H1 (cell line): ENCODE measurements around the gene EYA4. TPM values are rescaled to one million over a fixed set of nuclear protein-coding genes. Genes with fewer than 3 reads are reported as not detected.
A peak's percentile ranks its signal among the peaks of the same experiment; 100 is the strongest.

Experiments
- CTCF ChIA-PET: fragments of 300-600 bp; sonication (Branson Sonifier 250); formaldehyde crosslinking; loops from one replicate; lab custom pipeline; 2021; ENCODE audit not compliant: partially characterized antibody; lab: Charles Lee
- POLR2A ChIA-PET: fragments of 300-600 bp; sonication (Branson Sonifier 250); formaldehyde crosslinking; loops from one replicate; lab custom pipeline; 2021; ENCODE audit warnings: inconsistent platforms; ENCODE audit not compliant: partially characterized antibody; lab: Charles Lee
- DNase-seq, 2 experiments: peaks; one replicate each; pipeline versions ENCODE4 v3.0.0 to v3.0.0-alpha.2; 2010 to 2022; ENCODE audit warnings: low spot score in 2 of 2, low read depth in 1 of 2, mixed read lengths in 1 of 2
- FAIRE-seq: peaks from 2 replicates; lab custom pipeline; 2011; peaks lifted over from hg19 to GRCh38; lab: Jason Lieb, UNC
- H2AFZ ChIP-seq: 2 replicates; pipeline ENCODE4 v1.8.1; 2012; ENCODE audit warnings: low read length, inconsistent platforms
- H2AK5ac ChIP-seq: 2 replicates; pipeline ENCODE4 v1.6.1; 2013; ENCODE audit warnings: low read depth, low read length
- H2BK120ac ChIP-seq: replicated peaks from 2 replicates; pipeline ENCODE3; 2013; ENCODE audit warnings: low read depth, low read length, inconsistent platforms
- H2BK12ac ChIP-seq: 2 replicates; pipeline ENCODE4 v1.6.1; 2013; ENCODE audit warnings: low read depth, low read length
- H2BK15ac ChIP-seq: 2 replicates; pipeline ENCODE4 v1.6.1; 2013; ENCODE audit warnings: low read length
- H2BK20ac ChIP-seq: 2 replicates; pipeline ENCODE4 v1.6.1; 2013; ENCODE audit warnings: low read length
- H2BK5ac ChIP-seq: 2 replicates; pipeline ENCODE4 v1.6.1; 2013; ENCODE audit warnings: low read depth, low read length
- H3K14ac ChIP-seq: 2 replicates; pipeline ENCODE4 v1.6.1; 2013; ENCODE audit warnings: inconsistent platforms; ENCODE audit not compliant: insufficient read length
- H3K18ac ChIP-seq: 2 replicates; pipeline ENCODE4 v1.6.1; 2013; ENCODE audit warnings: low read length; ENCODE audit errors: extremely low read depth
- H3K23ac ChIP-seq: 2 replicates; pipeline ENCODE4 v1.6.1; 2013; ENCODE audit warnings: inconsistent platforms; ENCODE audit not compliant: insufficient read length
- H3K23me2 ChIP-seq: 2 replicates; pipeline ENCODE4 v1.6.1; 2013; ENCODE audit warnings: low read depth, low read length
- H3K27ac ChIP-seq: 2 replicates; pipeline ENCODE4 v1.6.1; 2011; ENCODE audit warnings: low read depth, low read length, inconsistent platforms
- H3K27me3 ChIP-seq, 4 experiments: replicated peaks in 1 of 4; 1 replicate in 1 of 4; 2 replicates in 3 of 4; pipeline versions ENCODE4 v1.6.1 to v1.8.1; 2011 to 2013; ENCODE audit warnings: low read length in 3 of 4, mild to moderate bottlenecking in 3 of 4, inconsistent platforms in 2 of 4, mixed read lengths in 2 of 4, moderate library complexity in 1 of 4; ENCODE audit not compliant: control insufficient read depth in 3 of 4, insufficient read depth in 3 of 4; ENCODE audit errors: extremely low read depth in 1 of 4
- H3K36me3 ChIP-seq, 4 experiments: 2 replicates each; pipeline versions ENCODE4 v1.6.1 to v1.8.1; 2011 to 2013; ENCODE audit warnings: mild to moderate bottlenecking in 4 of 4, low read length in 3 of 4, moderate library complexity in 2 of 4, control low read depth in 1 of 4, inconsistent platforms in 1 of 4; ENCODE audit not compliant: insufficient read depth in 4 of 4, control insufficient read depth in 2 of 4
- H3K4ac ChIP-seq: replicated peaks from 2 replicates; pipeline ENCODE3; 2013; ENCODE audit warnings: low read length, low read depth, mixed read lengths, inconsistent platforms; ENCODE audit not compliant: insufficient read length
- H3K4me1 ChIP-seq, 4 experiments: replicated peaks in 1 of 4; 1 replicate in 1 of 4; 2 replicates in 3 of 4; pipeline versions ENCODE4 v1.6.1 to v1.8.1; 2011 to 2013; ENCODE audit warnings: low read length in 3 of 4, inconsistent platforms in 2 of 4, mixed read lengths in 1 of 4; ENCODE audit not compliant: insufficient read depth in 4 of 4, control insufficient read depth in 3 of 4
- H3K4me2 ChIP-seq, 2 experiments: 2 replicates each; pipeline versions ENCODE4 v1.6.1 to v1.8.1; 2011 to 2013; ENCODE audit warnings: low read depth in 2 of 2, low read length in 2 of 2, control low read depth in 1 of 2, inconsistent platforms in 1 of 2, mild to moderate bottlenecking in 1 of 2; ENCODE audit not compliant: insufficient read depth in 1 of 2
- H3K4me3 ChIP-seq, 4 experiments: fragments of 200-600, 300-600 bp in 1 of 4; sonication (generic), shearing (Covaris generic), sonication (Bioruptor Twin) in 1 of 4; 2 replicates each; pipeline versions ENCODE4 v1.5.1 to v1.8.1; 2011 to 2016; ENCODE audit warnings: low read length in 4 of 4, low read depth in 3 of 4, control low read depth in 2 of 4, inconsistent platforms in 2 of 4, mild to moderate bottlenecking in 2 of 4, mixed read lengths in 1 of 4, moderate library complexity in 1 of 4; ENCODE audit not compliant: insufficient read depth in 2 of 4; ENCODE audit errors: extremely low read depth in 1 of 4
- H3K56ac ChIP-seq: replicated peaks from 2 replicates; pipeline ENCODE3; 2013; ENCODE audit warnings: low read depth, mild to moderate bottlenecking, mixed read lengths, low read length, inconsistent platforms; ENCODE audit not compliant: insufficient read length
- H3K79me1 ChIP-seq: 2 replicates; pipeline ENCODE4 v1.6.1; 2013; ENCODE audit warnings: low read depth, low read length, control low read depth
- H3K79me2 ChIP-seq, 2 experiments: 2 replicates each; pipeline versions ENCODE4 v1.6.1 to v1.8.1; 2012 to 2013; ENCODE audit warnings: low read length in 2 of 2, mild to moderate bottlenecking in 2 of 2, inconsistent platforms in 1 of 2; ENCODE audit not compliant: insufficient read depth in 2 of 2, control insufficient read depth in 1 of 2
- H3K9ac ChIP-seq, 4 experiments: replicated peaks in 1 of 4; 1 replicate in 1 of 4; 2 replicates in 3 of 4; pipeline versions ENCODE4 v1.6.1 to v1.8.1; 2011 to 2013; ENCODE audit warnings: low read depth in 3 of 4, low read length in 3 of 4, control low read depth in 2 of 4, mild to moderate bottlenecking in 2 of 4, moderate library complexity in 2 of 4, inconsistent platforms in 1 of 4; ENCODE audit errors: extremely low read depth in 1 of 4
- H3K9me3 ChIP-seq, 2 experiments: 2 replicates each; pipeline versions ENCODE4 v1.6.1 to v1.8.1; 2012 to 2013; ENCODE audit warnings: mild to moderate bottlenecking in 2 of 2, moderate library complexity in 2 of 2, control low read depth in 1 of 2, inconsistent platforms in 1 of 2, low read depth in 1 of 2, low read length in 1 of 2, mixed read lengths in 1 of 2; ENCODE audit not compliant: insufficient read depth in 2 of 2
- H4K20me1 ChIP-seq, 2 experiments: replicated peaks in 1 of 2; 2 replicates each; pipeline versions ENCODE3 to v1.8.1; 2011 to 2013; ENCODE audit warnings: inconsistent platforms in 2 of 2, low read length in 2 of 2, mild to moderate bottlenecking in 1 of 2; ENCODE audit not compliant: insufficient read depth in 2 of 2, control insufficient read depth in 1 of 2
- H4K5ac ChIP-seq: 2 replicates; pipeline ENCODE4 v1.6.1; 2013; ENCODE audit warnings: low read length, low read depth, mixed read lengths, inconsistent platforms; ENCODE audit not compliant: insufficient read length
- H4K8ac ChIP-seq: 2 replicates; pipeline ENCODE4 v1.8.0; 2013; ENCODE audit warnings: mild to moderate bottlenecking, moderate library complexity, low read length, inconsistent platforms; ENCODE audit not compliant: insufficient read depth; ENCODE audit errors: extremely low read depth
- H4K91ac ChIP-seq: replicated peaks from 2 replicates; pipeline ENCODE3; 2013; ENCODE audit warnings: low read length, mixed read lengths, inconsistent platforms; ENCODE audit not compliant: insufficient read length
- CTCF ChIP-seq, 3 experiments: IDR thresholded peaks; 1 replicate in 2 of 3; 2 replicates in 1 of 3; pipeline versions ENCODE4 v1.5.1 to v1.6.1; 2011; ENCODE audit warnings: low read length in 3 of 3, mild to moderate bottlenecking in 3 of 3, inconsistent platforms in 2 of 3, low read depth in 1 of 3, moderate library complexity in 1 of 3; ENCODE audit not compliant: insufficient read depth in 1 of 3; ENCODE audit errors: control extremely low read depth in 1 of 3
- JUN ChIP-seq: IDR thresholded peaks from 2 replicates; pipeline ENCODE4 v1.6.1; 2011; ENCODE audit warnings: low read depth, mild to moderate bottlenecking, improper control_type of control experiment, low read length
- RAD21 ChIP-seq, 2 experiments: IDR thresholded peaks in 1 of 2; conservative IDR thresholded peaks in 1 of 2; 2 replicates each; pipeline ENCODE4 v1.6.1; 2011; ENCODE audit warnings: low read depth in 2 of 2, low read length in 2 of 2, improper control_type of control experiment in 1 of 2, inconsistent platforms in 1 of 2, mild to moderate bottlenecking in 1 of 2, moderate library complexity in 1 of 2
- WGBS, 2 experiments: shearing (Covaris generic) in 1 of 2; methylation state at CpG; one replicate each; pipeline versions ENCODE4 v1.1.6 to v1.1.7; 2013 to 2015; ENCODE audit warnings: low lambda C conversion rate in 2 of 2, mixed read lengths in 2 of 2, inconsistent platforms in 1 of 2, low coverage in 1 of 2, missing lambda C conversion rate in 1 of 2; ENCODE audit not compliant: insufficient replicate concordance in 2 of 2, insufficient coverage in 1 of 2, insufficient read length in 1 of 2; ENCODE audit errors: extremely low coverage in 1 of 2, missing lambda C conversion rate in 1 of 2; 5-methylcytosine and 5-hydroxymethylcytosine counted together
- polyA plus RNA-seq, 7 experiments: library from polyadenylated mRNA; depleted of rRNA in 3 of 7; stranded (reverse) in 5 of 7; unstranded in 2 of 7; fragments of >200 nt in 5 of 7; fragments of 200-250 nt in 2 of 7; gene quantifications; 1 replicate in 5 of 7; 2 replicates in 1 of 7; 4 replicates in 1 of 7; pipeline versions ENCODE4 v1.2.1 to v1.2.3, GENCODE V29; 2011 to 2013; ENCODE audit warnings: missing spikeins in 2 of 7, mixed read lengths in 2 of 7
- total RNA-seq: library from RNA; stranded (reverse); fragmentation: NEBNext Ultra II Directional; extraction: Animal tissue kit (Norgen Biotek cat#: 25700); gene quantifications from 2 replicates; pipeline ENCODE4 v1.2.1, GENCODE V29; 2021

Gene EYA4
- total and polyA plus RNA-seq, 2 of the 8 experiments (the other 6 are each of a cell fraction or from before 2014, with no cell fraction given), result 0.06 to 0.17 TPM

- H3K14ac ChIP-seq, result no peak overlapping the region
- H3K23ac ChIP-seq, result no peak overlapping the region
- no peak overlapping the region for H3K9ac ChIP-seq
- H3K4ac ChIP-seq, result no peak overlapping the region
- H3K79me2 ChIP-seq, result no peaks in the 10 kb centered on the region
- no peaks in the 10 kb centered on the region for H3K79me1 ChIP-seq
- no peak overlapping the region for H4K5ac ChIP-seq
- H2BK20ac ChIP-seq, result no peak overlapping the region
- TF ChIP-seq RAD21 (IDR thresholded peaks at IDR 0.05 in 1 of 2, conservative IDR thresholded peaks at IDR 0.05 in 1 of 2; ENCODE audit: low read depth in 2 of 2, low read length in 2 of 2) (peak; percentile 31 to 47), CTCF (IDR thresholded peaks at IDR 0.05; ENCODE audit: control extremely low read depth in 1 of 3, insufficient read depth in 1 of 3, low read depth in 1 of 3, low read length in 3 of 3) (peak in 2 of 3 experiments; percentile 14 to 16; a peak in 2 of 4 replicates), JUN (no peak)
- H3K4me1 ChIP-seq, result no peaks in the 10 kb centered on the region
- H3K18ac ChIP-seq, result no peak overlapping the region
- H2BK5ac ChIP-seq, result no peak overlapping the region
- H4K8ac ChIP-seq, result no peak overlapping the region
- H2BK120ac ChIP-seq, result no peak overlapping the region
- no peak overlapping the region for H3K4me2 ChIP-seq
- ChIA-PET CTCF (no interaction called here), POLR2A (no interaction called here)
- no peak overlapping the region for H2BK12ac ChIP-seq
- H3K56ac ChIP-seq, result no peak overlapping the region
- no peak overlapping the region for H4K91ac ChIP-seq
- no peak overlapping the region for H3K27ac ChIP-seq
- H2BK15ac ChIP-seq, result no peak overlapping the region
- H2AFZ ChIP-seq, result no peak overlapping the region
- FAIRE-seq (no peak), DNase-seq (no peak)
- no peak overlapping the region for H2AK5ac ChIP-seq
- no peaks in the 10 kb centered on the region for H3K9me3 ChIP-seq
- H3K27me3 ChIP-seq, result no peaks in the 10 kb centered on the region
- no peaks in the 10 kb centered on the region for H4K20me1 ChIP-seq
- H3K23me2 ChIP-seq, result no peaks in the 10 kb centered on the region
- H3K4me3 ChIP-seq, result no peak overlapping the region
- H3K36me3 ChIP-seq, result no peaks in the 10 kb centered on the region
- 92% methylated on average over 5 of the region's 5 CpGs; no CpG with 5 or more reads in 1 of the 2 experiments for WGBS, 2 experiments
Observed at GRCh38 chr6:133368664-133369063, 127.5 kb downstream of the EYA4 start.
